Measurements from ENCODE around the gene CNTN1. TPM values are rescaled to one million over a fixed set of nuclear protein-coding genes. Genes with fewer than 3 reads are reported as not detected.

CNTN1 gene
- polyA plus RNA-seq, 1 donor (not counting 4 experiments of a cell fraction or from before 2014, with no cell fraction given) = 19.0 TPM

DNA sequence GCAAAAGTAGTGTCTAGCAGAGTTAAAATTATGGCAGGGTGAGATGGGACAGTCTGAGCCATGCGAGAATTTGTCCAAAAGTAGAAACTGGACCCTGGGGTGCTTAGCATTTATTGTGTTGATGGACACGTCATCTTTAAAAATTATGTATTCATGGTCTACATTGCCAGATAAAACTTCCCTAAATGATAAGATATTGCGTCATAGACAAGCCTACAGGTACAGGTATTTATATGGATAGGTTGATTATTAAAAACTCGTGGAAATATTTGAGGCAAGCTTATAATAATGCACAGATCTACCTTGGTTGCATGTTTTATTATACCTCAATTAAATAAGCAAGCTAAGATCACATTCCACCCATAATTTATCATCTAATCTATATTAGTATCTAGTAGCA is 299.9 kb downstream of the CNTN1 start:
- TF ChIP-seq, protein P1, sequence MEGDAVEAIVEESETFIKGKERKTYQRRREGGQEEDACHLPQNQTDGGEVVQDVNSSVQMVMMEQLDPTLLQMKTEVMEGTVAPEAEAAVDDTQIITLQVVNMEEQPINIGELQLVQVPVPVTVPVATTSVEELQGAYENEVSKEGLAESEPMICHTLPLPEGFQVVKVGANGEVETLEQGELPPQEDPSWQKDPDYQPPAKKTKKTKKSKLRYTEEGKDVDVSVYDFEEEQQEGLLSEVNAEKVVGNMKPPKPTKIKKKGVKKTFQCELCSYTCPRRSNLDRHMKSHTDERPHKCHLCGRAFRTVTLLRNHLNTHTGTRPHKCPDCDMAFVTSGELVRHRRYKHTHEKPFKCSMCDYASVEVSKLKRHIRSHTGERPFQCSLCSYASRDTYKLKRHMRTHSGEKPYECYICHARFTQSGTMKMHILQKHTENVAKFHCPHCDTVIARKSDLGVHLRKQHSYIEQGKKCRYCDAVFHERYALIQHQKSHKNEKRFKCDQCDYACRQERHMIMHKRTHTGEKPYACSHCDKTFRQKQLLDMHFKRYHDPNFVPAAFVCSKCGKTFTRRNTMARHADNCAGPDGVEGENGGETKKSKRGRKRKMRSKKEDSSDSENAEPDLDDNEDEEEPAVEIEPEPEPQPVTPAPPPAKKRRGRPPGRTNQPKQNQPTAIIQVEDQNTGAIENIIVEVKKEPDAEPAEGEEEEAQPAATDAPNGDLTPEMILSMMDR (optimal IDR thresholded peaks at IDR 0.05 in 1 of 3, IDR thresholded peaks at IDR 0.05 in 1 of 3, conservative IDR thresholded peaks at IDR 0.05 in 1 of 3; ENCODE audit: extremely low read depth in 1 of 3, insufficient read depth in 2 of 3, low read length in 3 of 3) = no peak
- no peak for TF ChIP-seq EZH2 (IDR thresholded peaks at IDR 0.05; ENCODE audit: low read length)
- Histone ChIP-seq H3K4me3 (ENCODE audit: control insufficient read depth in 2 of 3, extremely low read depth in 1 of 3, insufficient read depth in 2 of 3, low read depth in 1 of 3, low read length in 3 of 3) (no peak overlapping the region), H3K79me2 (ENCODE audit: control insufficient read depth, insufficient read depth, low read length) (no peaks in the 10 kb centered on the region), H3K9me1 (ENCODE audit: control insufficient read depth, extremely low read depth, insufficient read depth, low read length) (no peaks in the 10 kb centered on the region), H3K9me3 (ENCODE audit: control insufficient read depth, low read depth, low read length) (no peaks in the 10 kb centered on the region), H4K20me1 (ENCODE audit: control insufficient read depth, extremely low read depth, insufficient read depth, low read length) (no peaks in the 10 kb centered on the region), H3K9ac (ENCODE audit: control insufficient read depth, extremely low read depth, insufficient read depth, low read length) (no peak overlapping the region), H3K4me2 (ENCODE audit: control insufficient read depth, extremely low read depth, insufficient read depth, low read depth, low read length) (no peak overlapping the region), H3K4me1 (ENCODE audit: control insufficient read depth, extremely low read depth, insufficient read depth, low read length) (peaks cover 19% of the 10 kb centered on the region), H3K27ac (ENCODE audit: control insufficient read depth, insufficient read depth, low read length) (no peak overlapping the region), H3K36me3 (ENCODE audit: control insufficient read depth in 2 of 2, extremely low read depth in 1 of 2, insufficient read depth in 2 of 2, low read length in 2 of 2) (no peaks in the 10 kb centered on the region), H2AFZ (ENCODE audit: control insufficient read depth, low read length) (no peak overlapping the region), H3K27me3 (ENCODE audit: control insufficient read depth, extremely low read depth, insufficient read depth, low read length) (no peaks in the 10 kb centered on the region)
- FAIRE-seq (no peak), DNase-seq (ENCODE audit: low read depth, low spot score) (no peak)
- dilution Hi-C loops (cut with MboI; ENCODE audit: extremely low pct_ligation_motif_present, low sequenced_read_pairs) = no loop called here

DNA sequence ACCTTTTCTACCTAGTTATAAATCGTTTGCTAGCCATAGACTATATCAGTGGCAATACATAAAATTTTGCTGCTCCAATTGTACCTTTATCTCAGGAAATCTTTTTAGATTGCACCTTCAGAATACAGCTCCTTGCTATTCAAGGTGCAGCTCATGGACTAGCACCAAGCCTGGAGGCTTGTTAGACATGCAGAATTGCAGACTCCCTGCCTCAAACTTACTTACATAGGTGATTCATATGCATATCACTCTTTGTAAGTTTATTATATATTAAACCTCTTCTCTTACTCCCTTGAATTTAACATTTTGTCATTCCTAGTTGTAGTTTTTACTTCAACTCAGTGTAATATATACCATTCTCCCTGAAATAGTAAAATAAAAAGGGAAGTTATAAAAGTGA is 300.4 kb downstream of the CNTN1 start:
- no peaks in the 10 kb centered on the region for H3K79me2 ChIP-seq (ENCODE audit: control insufficient read depth, insufficient read depth, low read length)
- H3K9me1 ChIP-seq (ENCODE audit: control insufficient read depth, extremely low read depth, insufficient read depth, low read length) = no peaks in the 10 kb centered on the region
- H3K4me2 ChIP-seq (ENCODE audit: control insufficient read depth, extremely low read depth, insufficient read depth, low read depth, low read length) = peak overlapping the region; percentile 4
- H4K20me1 ChIP-seq (ENCODE audit: control insufficient read depth, extremely low read depth, insufficient read depth, low read length) = no peaks in the 10 kb centered on the region
- H3K4me1 ChIP-seq (ENCODE audit: control insufficient read depth, extremely low read depth, insufficient read depth, low read length) = peaks cover 19% of the 10 kb centered on the region
- H3K9me3 ChIP-seq (ENCODE audit: control insufficient read depth, low read depth, low read length) = no peaks in the 10 kb centered on the region
- dilution Hi-C loops (cut with MboI; ENCODE audit: extremely low pct_ligation_motif_present, low sequenced_read_pairs) = no loop called here
- H3K36me3 ChIP-seq (ENCODE audit: control insufficient read depth in 2 of 2, extremely low read depth in 1 of 2, insufficient read depth in 2 of 2, low read length in 2 of 2) = no peaks in the 10 kb centered on the region
- H3K27me3 ChIP-seq (ENCODE audit: control insufficient read depth, extremely low read depth, insufficient read depth, low read length) = no peaks in the 10 kb centered on the region
- no peak overlapping the region for H3K4me3 ChIP-seq (ENCODE audit: control insufficient read depth in 2 of 3, extremely low read depth in 1 of 3, insufficient read depth in 2 of 3, low read depth in 1 of 3, low read length in 3 of 3)
- DNase-seq (ENCODE audit: low read depth, low spot score) (no peak), FAIRE-seq (no peak)
- no peak for TF ChIP-seq EZH2 (IDR thresholded peaks at IDR 0.05; ENCODE audit: low read length)
- TF ChIP-seq, protein P1 (optimal IDR thresholded peaks at IDR 0.05 in 1 of 3, IDR thresholded peaks at IDR 0.05 in 1 of 3, conservative IDR thresholded peaks at IDR 0.05 in 1 of 3; ENCODE audit: extremely low read depth in 1 of 3, insufficient read depth in 2 of 3, low read length in 3 of 3) = no peak
- no peak overlapping the region for H2AFZ ChIP-seq (ENCODE audit: control insufficient read depth, low read length)
- H3K9ac ChIP-seq (ENCODE audit: control insufficient read depth, extremely low read depth, insufficient read depth, low read length) = no peak overlapping the region
- no peak overlapping the region for H3K27ac ChIP-seq (ENCODE audit: control insufficient read depth, insufficient read depth, low read length)

Measured in keratinocyte (primary cell).